H1 (cell line): Measurements from ENCODE around the gene PRSS12.
A peak's percentile ranks its signal among the peaks of the same experiment; 100 is the strongest.

ENCODE experiments used
- BCL11A ChIP-seq, 2 experiments: IDR thresholded peaks; one replicate each; pipeline ENCODE4 v1.6.1; 2011; ENCODE audit warnings: low read depth in 2 of 2, low read length in 2 of 2, mild to moderate bottlenecking in 2 of 2
- CTCF ChIP-seq, 3 experiments: IDR thresholded peaks; 1 replicate in 2 of 3; 2 replicates in 1 of 3; pipeline versions ENCODE4 v1.5.1 to v1.6.1; 2011; ENCODE audit warnings: low read length in 3 of 3, mild to moderate bottlenecking in 3 of 3, inconsistent platforms in 2 of 3, low read depth in 1 of 3, moderate library complexity in 1 of 3; ENCODE audit not compliant: insufficient read depth in 1 of 3; ENCODE audit errors: control extremely low read depth in 1 of 3
- HDAC2 ChIP-seq, 2 experiments: fragments of 300-600 bp in 1 of 2; sonication (generic) in 1 of 2; IDR thresholded peaks; 2 replicates each; pipeline ENCODE4 v1.6.1; 2011 to 2012; ENCODE audit warnings: low read depth in 2 of 2, low read length in 2 of 2, mild to moderate bottlenecking in 2 of 2, moderate library complexity in 2 of 2, borderline replicate concordance in 1 of 2, inconsistent platforms in 1 of 2
- JUN ChIP-seq: IDR thresholded peaks from 2 replicates; pipeline ENCODE4 v1.6.1; 2011; ENCODE audit warnings: low read depth, mild to moderate bottlenecking, improper control_type of control experiment, low read length
- POLR2AphosphoS5 ChIP-seq: IDR thresholded peaks from 2 replicates; pipeline ENCODE4 v1.6.1; 2011; ENCODE audit warnings: low read depth, low read length
- RAD21 ChIP-seq, 2 experiments: IDR thresholded peaks in 1 of 2; conservative IDR thresholded peaks in 1 of 2; 2 replicates each; pipeline ENCODE4 v1.6.1; 2011; ENCODE audit warnings: low read depth in 2 of 2, low read length in 2 of 2, improper control_type of control experiment in 1 of 2, inconsistent platforms in 1 of 2, mild to moderate bottlenecking in 1 of 2, moderate library complexity in 1 of 2
- SIN3A ChIP-seq, 2 experiments: IDR thresholded peaks in 1 of 2; conservative IDR thresholded peaks in 1 of 2; 2 replicates each; pipeline ENCODE4 v1.6.1; 2011 to 2012; ENCODE audit warnings: low read length in 2 of 2, improper control_type of control experiment in 1 of 2, low read depth in 1 of 2, mild to moderate bottlenecking in 1 of 2
- TBP ChIP-seq: IDR thresholded peaks from 2 replicates; pipeline ENCODE4 v1.6.1; 2011; ENCODE audit warnings: low read depth, low read length, improper control_type of control experiment
- TF ChIP-seq, protein P1 (sequence below): IDR thresholded peaks from 2 replicates; pipeline ENCODE4 v1.6.1; 2012; ENCODE audit warnings: low read length, inconsistent platforms

- TF ChIP-seq BCL11A (IDR thresholded peaks at IDR 0.05; ENCODE audit: low read depth in 2 of 2, low read length in 2 of 2): no peak
- TF ChIP-seq CTCF (IDR thresholded peaks at IDR 0.05; ENCODE audit: control extremely low read depth in 1 of 3, insufficient read depth in 1 of 3, low read depth in 1 of 3, low read length in 3 of 3): no peak
- no peak for TF ChIP-seq JUN
- TF ChIP-seq HDAC2 (IDR thresholded peaks at IDR 0.05; ENCODE audit: borderline replicate concordance in 1 of 2, low read depth in 2 of 2, low read length in 2 of 2): 0 out of 4 replicates have a peak, but pooled peaks of 1 of the 2 experiments have one; percentile 9
- TF ChIP-seq POLR2AphosphoS5: no peak
- TF ChIP-seq RAD21 (IDR thresholded peaks at IDR 0.05 in 1 of 2, conservative IDR thresholded peaks at IDR 0.05 in 1 of 2; ENCODE audit: low read depth in 2 of 2, low read length in 2 of 2): no peak
- 0 out of 4 replicates have a peak, but pooled peaks of 1 of the 2 experiments have one; percentile 46 for TF ChIP-seq SIN3A (conservative IDR thresholded peaks at IDR 0.05 in 1 of 2, IDR thresholded peaks at IDR 0.05 in 1 of 2; ENCODE audit: low read depth in 1 of 2, low read length in 2 of 2)
- TF ChIP-seq TBP: no peak; the same call in 1 of the 2 replicates
- TF ChIP-seq, protein P1, sequence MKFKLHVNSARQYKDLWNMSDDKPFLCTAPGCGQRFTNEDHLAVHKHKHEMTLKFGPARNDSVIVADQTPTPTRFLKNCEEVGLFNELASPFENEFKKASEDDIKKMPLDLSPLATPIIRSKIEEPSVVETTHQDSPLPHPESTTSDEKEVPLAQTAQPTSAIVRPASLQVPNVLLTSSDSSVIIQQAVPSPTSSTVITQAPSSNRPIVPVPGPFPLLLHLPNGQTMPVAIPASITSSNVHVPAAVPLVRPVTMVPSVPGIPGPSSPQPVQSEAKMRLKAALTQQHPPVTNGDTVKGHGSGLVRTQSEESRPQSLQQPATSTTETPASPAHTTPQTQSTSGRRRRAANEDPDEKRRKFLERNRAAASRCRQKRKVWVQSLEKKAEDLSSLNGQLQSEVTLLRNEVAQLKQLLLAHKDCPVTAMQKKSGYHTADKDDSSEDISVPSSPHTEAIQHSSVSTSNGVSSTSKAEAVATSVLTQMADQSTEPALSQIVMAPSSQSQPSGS: no peak
Observed at GRCh38 chr4:118351851-118352827, 664 bp downstream of the PRSS12 start.
